ENCODE measurements around the gene CMTM6.
"Not testable (repeated sequence)": the region's sequence is repeated elsewhere in the genome, so short reads cannot be mapped to it uniquely, and the experiment has no call there.

CMTM6 gene, protein sequence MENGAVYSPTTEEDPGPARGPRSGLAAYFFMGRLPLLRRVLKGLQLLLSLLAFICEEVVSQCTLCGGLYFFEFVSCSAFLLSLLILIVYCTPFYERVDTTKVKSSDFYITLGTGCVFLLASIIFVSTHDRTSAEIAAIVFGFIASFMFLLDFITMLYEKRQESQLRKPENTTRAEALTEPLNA

DNA sequence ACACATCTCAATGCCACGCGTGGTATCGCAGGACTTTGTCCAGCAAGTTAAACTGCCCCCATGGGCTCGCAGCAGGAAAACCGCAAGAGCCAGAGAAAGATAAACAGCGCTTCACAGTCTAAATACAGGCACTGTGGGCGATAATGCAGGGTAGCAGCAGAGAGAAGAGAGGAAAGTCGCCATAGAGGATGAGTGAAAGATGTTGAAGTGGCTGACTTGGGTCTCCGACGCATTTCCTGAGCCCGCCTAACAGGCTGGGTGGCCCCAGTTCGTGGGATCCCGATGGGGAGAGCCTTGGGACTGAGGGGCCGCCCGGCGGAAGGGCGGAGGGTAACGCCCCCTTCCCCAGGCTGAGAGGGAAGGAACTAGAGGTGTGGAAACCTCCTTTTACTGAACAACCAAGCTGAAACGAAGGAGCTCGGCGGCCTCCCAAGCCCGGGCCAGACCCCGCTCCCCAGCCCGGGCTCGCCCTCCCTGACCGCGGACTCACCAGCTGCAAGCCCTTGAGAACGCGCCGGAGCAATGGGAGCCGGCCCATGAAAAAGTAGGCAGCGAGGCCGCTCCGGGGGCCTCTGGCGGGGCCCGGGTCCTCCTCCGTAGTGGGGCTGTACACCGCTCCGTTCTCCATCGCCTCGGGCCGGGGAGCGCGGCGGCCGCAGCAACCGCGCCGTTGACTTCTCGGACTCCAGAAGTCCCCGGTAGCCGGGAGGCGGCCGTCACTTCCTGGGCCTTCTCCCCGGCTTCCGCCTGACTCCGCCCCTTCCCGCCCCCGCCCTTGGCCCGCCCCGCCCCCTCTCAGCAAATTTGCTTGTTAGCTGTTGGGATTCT is at the start of gene CMTM6:
CMTM6 (minus strand) TSS at position 735 of the 828 bp plus-strand sequence; CDS start at position 628, 107 bp downstream.
- DNase-seq = peak; percentile 77

DNA sequence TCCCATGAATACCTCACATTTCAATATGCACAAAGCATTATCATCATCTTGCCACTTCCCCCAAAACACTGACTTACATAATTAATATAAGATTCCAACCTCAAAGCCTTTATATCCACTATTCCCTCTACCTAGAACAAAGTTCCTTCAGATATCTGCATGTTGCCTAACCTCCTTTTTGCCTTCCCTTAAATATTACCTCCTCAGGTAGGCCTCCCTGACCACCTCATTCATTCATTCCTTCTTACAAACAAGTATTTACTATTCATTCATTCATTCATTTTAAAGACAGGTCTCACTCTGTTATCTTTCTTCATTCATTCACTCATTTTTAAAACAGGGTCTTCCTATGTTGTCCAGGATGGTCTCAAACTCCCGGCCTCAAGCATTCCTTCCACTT is 49.4 kb upstream of the CMTM6 start:
- DNase-seq = no peak

DNA sequence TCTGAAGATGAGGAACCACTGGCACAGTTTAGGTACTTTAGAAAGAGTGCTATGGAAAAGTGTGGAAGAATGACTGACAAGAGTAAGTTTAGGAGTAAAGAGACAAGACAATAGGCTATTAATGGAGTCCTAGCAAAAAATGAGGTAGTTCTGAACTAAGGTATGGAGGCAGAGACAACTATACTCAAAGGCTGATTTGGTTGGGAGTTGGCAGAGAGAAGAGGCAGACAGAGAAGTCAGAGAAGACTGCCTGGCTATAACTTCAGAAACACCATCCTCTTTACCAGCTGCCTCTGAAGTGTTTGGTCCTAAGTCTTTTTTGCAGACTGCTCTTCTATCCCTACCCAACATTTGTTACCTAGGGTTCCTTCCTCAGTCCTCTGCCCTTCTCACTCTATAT is 48.8 kb upstream of the CMTM6 start:
- no peak for DNase-seq

DNA sequence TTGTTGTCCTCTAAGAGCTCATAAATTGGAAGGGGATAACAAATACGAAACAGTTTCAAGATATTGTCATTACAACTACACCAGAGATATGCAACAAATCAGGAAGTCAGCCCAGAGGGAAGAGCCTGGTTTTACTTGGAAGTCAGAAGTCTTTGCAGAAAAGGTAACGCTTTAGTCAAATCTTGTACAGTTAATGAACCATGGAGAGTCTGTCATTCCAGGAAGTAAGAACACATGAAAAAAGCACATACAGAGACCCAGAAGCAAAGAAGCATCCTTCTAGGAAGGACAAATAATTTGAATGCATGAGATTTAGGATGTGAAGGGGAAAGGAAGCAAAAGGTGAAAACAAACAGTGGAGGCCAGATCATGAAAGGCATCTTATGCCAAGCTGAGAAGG is 48.4 kb upstream of the CMTM6 start:
- no peak for DNase-seq

DNA sequence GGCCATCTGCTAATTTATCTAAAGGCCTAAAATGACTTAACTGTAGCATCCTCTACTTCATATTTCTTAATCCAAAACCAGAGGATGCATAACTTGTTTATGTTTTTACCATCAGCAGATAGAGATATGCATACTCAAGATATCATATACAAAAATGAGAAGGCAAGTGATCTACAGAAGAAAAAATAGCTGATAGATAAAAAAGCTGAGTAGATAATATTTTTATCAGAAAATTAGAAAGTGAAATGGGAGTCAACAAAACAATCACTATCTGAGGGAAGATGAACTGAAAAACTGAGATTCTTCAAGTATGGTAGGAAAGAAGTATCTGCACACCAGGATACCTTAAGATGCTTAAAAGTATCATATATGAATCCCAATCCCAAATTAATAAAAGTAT is 42.7 kb upstream of the CMTM6 start:
- no peak for DNase-seq

DNA sequence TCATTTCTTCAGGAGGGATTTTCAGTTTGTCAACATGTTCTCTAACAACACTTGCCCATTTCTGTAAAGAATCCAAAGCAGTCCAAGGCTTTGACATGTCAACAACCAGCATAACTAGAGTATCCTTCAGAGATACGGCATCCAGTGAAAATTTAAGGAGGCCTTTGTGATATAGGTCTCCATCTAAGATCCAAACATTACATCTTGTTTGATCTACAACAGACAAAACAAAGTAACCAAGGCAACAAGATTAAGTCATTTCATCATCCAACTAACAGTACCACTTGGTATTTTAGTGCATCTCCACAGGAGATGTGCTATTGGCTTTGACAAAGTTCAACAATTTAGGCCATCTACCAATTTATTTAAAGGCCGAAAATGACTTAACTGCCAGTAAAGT is 42.2 kb upstream of the CMTM6 start:
- DNase-seq = no peak

DNA sequence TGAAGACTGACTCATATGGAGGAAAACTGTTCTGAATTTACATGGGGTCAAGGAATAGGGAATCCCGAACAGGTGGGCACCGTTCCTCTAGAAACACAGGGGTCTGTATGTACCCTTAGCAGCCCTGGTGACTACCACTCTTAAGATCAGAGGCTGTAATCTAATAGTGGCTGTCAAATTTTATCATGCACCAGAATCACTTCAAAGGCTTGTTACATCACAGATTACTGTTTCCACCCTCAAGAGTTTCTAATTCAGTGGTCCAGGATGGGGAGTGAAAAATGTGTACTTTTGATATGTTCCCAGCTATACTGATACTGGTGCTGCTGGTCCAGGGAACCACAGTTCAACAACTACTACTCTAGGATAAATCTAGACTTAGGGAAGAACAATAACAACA is 40.2 kb upstream of the CMTM6 start:
- DNase-seq = no peak

DNA sequence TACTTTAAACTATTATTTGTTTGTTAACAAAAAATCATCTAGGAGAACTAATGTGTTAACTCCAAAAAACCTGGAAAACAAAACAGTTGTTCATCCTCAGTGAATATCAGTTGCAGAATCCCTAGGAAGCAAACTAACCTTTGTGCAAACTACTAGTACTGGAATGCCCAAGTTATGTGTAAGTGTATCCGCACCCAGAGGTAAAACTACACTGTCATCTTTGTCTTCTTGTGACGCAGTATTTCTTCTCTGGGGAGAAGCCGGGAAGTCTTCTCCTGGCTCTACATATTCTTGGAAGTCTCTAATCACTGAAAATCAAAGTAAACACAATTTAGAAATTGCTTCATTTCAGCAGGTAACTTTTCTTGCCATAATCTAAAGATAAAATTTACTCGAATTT is 38.2 kb upstream of the CMTM6 start:
- DNase-seq = no peak

DNA sequence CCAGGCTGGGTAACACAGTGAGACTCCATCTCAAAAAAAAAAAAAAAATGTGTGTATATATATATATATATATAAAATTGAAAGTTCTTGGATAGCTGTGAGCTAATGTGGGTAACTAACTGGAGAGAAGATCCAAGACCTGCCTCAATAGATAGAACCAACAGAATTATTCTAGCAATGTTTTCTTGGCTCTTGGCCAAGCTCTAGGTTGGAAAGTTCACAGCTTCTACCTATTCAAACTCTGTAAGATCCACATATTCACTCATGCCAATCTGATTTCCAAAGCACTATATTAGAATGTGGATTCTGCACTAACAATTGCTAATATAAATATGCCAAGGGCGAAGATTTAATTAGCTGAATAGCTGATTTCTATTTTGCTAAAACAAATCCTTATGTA is 29.8 kb upstream of the CMTM6 start:
- DNase-seq = no peak

DNA sequence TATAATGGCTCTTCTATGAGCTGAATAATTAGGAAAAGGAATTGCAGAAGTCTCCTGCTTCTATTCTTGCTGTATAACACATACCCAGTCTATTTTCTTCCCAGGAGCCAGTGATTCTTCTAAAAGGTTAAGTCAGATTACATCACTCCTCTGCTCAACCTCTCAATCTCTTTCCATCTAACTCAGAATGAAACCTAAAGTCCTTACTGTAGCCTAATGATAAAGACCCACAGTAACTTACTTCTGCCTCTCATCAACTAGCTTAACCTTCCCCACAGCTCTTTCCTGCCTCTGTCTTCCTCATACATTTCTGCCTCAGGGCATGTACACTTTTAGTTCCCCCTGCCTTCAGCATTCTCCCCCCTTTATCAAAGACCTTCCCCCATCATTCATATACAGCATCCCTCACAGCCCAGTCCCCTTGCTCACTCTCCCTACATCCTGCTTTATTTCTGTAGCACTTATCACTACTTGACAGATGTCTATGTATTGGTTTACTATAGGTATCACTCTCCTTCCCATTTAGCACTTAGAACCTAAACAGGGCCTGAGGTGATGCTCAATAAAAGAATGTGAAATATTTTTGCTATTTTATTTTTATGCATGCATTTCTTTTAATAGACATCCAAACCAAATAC is 28.5 kb upstream of the CMTM6 start:
- no peak for DNase-seq

DNA sequence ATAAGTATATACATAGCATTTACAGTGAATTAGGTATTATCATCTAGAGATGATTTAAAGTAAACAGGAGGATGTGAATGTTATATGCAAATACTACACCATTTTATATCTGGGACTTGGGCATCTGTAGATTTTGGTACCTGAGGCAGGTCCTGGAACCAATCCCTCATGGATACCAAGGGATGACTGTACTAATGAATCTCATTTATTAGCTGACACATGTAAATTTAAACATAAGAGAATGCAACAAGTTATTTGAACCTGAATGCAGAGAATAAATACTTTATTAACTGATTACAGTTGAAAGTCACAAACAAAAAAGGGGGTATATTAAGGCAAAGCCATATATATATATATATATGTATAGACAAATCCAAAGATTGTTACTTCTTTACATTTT is 23.1 kb upstream of the CMTM6 start:
- no peak for DNase-seq

DNA sequence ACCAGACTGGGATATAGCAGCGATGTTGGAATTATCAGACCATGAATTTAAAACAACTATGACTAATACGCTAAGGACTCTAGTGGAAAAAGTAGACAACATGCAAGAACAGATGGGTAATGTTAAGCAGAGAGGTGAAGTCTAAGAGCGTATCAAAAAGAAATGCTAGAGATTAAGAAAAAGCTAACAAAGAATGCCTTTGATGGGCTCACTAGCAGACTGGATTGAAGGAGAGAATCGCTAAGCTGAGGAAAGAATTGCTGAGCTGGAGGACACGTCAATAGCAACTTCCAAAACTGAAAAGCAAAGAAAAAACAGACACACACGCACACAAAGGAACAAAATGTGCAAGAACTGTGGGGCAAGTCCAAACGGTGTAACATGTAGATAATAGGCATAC is 20.0 kb upstream of the CMTM6 start:
- DNase-seq = no peak

DNA sequence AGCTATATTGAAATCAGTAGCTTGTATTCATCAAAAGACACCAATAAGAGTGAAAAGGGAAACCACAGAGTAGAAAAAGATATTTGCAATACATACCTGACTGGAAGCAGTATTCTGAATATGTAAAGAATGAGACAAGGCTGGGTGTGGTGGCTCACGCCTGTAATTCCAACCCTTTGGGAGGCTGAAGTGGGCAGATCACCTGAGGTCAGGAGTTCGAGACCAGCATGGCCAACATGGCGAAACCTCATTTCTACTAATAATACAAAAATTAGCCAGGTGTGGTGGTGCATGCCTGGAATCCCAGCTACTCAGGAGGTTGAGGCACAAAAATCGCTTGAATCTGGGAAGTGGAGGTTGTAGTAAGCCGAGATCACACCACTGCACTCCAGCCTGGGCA is 16.3 kb upstream of the CMTM6 start:
- not testable (repeated sequence) for DNase-seq

DNA sequence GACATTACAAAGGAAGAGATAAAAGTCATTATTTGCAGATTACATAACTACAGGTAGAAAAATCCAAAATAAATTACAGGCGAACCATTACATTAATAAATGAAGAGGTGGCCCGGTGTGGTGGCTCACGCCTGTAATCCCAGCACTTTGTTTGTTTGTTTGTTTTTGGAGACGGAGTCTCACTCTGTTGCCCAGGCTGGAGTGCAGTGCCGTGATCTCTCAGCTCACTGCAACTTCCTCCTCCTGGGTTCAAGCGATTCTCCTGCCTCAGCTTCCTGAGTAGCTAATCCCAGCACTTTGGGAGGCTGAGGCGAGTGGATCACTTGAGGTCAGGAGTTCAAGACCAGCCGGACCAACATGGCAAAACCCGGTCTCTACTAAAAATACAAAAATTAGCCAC is 14.1 kb upstream of the CMTM6 start:
- not testable (repeated sequence) for DNase-seq

DNA sequence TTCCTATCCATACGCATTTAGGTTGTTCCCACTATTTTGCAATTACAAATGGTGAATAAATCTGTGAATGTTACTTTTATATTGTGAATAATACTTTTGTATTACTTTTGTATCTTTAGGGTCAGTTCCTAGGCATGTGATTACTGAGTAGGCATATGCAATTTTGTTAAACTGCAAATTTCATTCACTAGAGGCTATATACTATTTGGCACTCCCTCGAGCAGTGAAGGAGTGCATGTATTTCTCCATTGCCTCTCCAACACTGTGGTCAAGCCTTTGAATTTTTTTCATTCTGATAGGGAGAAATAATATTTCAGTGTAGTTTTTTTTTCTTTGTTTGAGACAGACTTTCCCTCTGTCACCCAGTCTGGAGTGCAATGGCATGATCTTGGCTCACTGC is 8.4 kb upstream of the CMTM6 start:
- no peak for DNase-seq

DNA sequence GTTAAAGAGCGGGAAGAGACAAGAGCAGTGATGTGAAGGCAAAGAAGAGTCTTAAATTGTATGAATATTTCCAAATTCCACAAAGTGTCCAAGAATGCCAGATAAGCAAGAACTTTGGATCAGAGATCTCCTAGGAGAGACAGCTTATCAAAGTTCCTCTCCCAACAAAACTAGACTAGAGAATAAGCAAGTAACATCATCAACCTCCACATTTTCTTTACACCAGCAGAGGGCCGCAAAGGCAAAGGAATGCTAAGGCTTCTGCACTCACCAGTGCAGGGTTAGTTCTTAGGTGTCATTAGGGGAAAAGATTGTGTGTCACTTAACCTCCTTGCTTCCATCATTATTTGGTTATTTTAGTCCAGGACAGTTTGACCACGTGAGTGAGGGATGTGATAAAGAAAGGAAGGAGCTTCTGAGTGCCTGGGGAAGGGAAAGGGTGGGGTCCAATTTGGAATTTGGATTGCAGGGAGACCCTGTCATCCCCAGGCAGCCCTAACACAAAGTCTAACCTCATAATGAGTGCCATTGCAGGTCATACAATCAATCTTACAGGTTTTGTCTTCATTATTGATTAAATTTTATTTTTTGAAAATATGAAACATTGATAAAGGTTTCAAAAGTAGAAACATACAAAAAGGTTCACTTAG is 7.5 kb upstream of the CMTM6 start:
- DNase-seq = peak; percentile 57 to 68

DNA sequence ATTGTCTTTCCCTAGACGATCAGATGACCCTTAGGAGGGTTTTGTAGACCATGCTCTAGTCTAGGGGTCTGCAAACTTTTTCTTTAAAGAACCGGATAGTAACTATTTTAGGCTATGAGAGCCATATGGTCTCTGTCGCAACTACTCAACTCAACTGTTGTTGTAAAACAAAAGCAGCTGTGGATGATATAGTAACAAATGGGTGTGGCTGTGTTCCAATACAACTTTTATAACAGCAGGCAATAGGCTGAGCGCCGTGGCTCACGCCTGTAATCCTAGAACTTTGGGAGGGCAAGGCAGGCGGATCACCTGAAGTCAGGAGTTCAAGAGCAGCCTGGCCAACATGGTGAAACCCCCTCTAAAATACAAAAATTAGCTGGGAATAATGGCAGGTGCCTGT is 6.1 kb upstream of the CMTM6 start:
- no peak for DNase-seq

DNA sequence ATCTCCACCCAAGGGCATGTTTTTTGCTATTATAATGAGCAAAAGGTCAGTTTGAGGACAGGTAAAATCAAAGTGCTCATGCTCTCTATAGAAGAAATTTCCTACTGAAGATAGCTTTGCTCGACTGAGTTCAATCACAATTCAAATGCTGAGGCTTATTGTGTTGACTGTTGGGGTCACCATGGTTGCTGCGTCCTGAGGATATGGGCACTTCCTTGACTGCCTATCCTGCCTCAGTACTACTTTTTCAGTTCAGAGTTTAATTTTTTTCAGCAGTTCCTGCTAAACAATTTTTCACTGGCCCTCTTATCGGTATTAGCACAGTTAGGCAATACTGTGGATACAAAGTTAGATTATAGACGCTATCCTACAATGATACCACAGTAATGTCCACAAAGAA is 3.8 kb upstream of the CMTM6 start:
- no peak for DNase-seq

DNA sequence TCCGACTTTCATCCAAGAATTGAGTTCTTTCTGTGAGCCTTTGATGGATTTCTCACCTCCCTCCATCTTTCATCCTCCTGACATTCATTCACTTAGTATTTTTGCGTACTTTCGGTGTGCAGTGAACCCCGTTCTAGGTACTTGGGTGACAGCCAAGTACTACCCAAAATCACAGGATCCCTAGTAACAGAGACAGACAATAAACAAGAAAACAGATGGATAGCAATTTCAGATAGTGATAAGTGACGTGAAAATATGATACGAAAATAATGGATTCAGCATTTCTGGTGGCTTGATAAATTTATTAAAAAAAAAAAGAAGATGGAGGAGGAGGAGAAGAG is 264 bp upstream of the CMTM6 start:
- DNase-seq = no peak

DNA sequence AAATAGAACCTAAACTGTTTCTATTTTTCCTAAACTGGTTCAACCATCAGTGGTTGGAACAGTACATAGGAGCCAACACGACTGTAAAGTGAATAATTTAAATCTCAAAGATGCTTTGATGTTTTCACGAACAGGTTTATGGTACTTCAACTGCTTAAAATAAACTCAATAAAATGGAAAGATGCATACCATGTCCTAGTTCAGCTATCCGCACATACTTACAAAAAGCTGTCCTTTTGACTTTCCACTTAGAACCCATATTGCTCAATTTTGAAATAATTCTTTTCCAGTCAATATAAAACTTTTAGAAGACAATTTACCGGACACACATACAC is 902 bp downstream of the CMTM6 start:
- no peak for DNase-seq

DNA sequence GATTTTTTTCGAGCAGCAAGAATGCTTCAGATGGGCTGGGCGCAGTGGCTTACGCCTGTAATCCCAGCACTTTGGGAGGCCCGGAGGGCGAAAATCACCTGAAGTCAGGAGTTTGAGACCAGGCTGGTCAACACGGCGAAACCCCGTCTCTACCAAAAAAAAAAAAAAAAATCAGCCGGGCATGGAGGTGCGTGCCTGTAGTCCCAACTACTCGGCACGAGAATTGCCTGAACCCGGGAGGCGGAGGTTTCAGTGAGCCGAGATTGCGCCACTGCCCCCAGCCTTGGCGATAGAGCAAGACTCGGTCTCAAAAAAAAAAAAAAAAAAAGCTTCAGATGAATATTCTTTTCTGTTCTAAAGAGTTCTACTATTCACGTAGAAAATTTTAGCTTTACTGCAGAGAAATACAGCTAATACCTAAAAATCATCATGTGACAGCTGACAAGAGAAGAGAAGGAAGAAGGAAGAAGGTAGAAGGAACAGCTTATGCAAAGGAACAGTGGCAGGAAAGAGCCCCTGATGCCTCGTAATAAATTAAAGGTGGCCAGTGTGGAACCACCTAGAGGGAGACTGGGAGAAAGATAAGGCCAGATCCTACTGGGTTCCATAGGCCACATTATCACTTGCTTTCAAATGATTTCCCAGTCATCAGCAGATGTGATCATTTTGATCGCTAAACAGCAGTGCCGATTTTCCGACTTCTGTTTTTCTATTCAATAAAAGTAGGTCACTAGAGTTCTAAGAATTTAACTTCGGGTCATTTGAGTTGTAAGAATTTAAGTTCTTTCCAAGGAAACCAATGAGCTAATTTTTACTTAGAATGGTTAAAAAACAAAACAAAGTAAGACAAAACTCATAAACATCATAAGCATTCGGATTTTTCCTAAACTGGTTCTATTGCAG is 1.5 kb downstream of the CMTM6 start:
- DNase-seq = no peak

DNA sequence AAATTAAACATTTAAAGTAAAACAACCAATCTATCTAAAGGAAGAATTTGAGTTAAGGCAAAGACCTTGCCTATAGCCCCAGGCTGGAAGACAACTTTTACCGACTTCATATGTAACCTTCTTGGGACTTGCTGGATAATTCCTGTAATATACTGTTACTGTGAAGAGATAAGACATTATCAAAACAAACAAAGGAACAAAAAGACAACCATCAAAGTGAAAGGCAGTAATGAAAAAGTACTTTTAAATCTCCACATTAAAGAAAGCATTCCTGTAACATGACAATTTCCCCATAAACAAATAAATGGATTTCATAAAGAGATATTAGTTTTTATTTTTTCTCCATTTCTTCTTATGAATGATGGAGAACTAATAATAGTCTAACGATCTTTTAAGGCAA is 2.4 kb downstream of the CMTM6 start:
- no peak for DNase-seq

DNA sequence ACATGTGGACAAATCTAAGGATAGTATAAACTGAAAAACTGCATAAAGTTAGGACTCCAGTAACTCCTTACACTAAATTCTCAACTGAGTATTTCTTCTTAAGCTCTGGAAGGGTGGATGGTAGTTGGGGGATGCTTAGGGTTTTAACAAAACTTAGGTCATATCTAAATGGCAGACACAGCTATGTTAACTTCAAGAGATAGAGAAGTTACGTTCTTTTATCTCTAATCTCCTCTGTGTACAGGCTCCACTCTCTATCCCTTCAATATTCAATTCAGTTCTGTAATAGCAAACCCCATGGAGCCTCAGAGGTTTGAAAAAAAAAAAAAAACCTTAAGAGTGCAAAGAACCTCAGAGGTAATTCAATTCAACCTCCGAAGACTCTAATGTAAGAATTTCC is 3.1 kb downstream of the CMTM6 start:
- DNase-seq = no peak

Measured in activated CD4-positive, alpha-beta T cell treated with anti-CD3 and anti-CD28 coated beads, Interleukin-2, amount 50 U/mL, for 48 hours (primary cell).